Adrenal gland (tissue), 12 donors: Measurements from ENCODE around the gene NKAIN2. TPM values are rescaled to one million over a fixed set of nuclear protein-coding genes. Genes with fewer than 3 reads are reported as not detected.

Source experiments
- DNase-seq, 7 donors: peaks; one replicate each; pipeline ENCODE4 v3.0.0-alpha.2; 2019 to 2020
- H3K27ac ChIP-seq, 5 donors: fragments of 200-600 bp; sonication (generic) in 4 of 5; 1 replicate in 3 of 5; 2 replicates in 2 of 5; pipeline versions ENCODE4 v1.5.1 to v1.8.0; 2016 to 2020; ENCODE audit warnings: mild to moderate bottlenecking in 1 of 5
- H3K27me3 ChIP-seq: fragments of 200-600 bp; 2 replicates; pipeline ENCODE4 v1.8.0; 2021
- H3K36me3 ChIP-seq, 2 donors: fragments of 200-600 bp; replicated peaks in 1 of 2; 1 replicate in 1 of 2; 2 replicates in 1 of 2; pipeline versions ENCODE4 v1.5.1 to v1.8.0; 2018 to 2022
- H3K4me1 ChIP-seq, 2 donors: fragments of 200-600 bp; replicated peaks in 1 of 2; 1 replicate in 1 of 2; 2 replicates in 1 of 2; pipeline versions ENCODE4 v1.5.1 to v1.8.0; 2018 to 2021
- H3K4me3 ChIP-seq, 4 donors: fragments of 200-600 bp; sonication (generic) in 3 of 4; one replicate each; pipeline ENCODE4 v1.5.1; 2016 to 2018
- H3K9me3 ChIP-seq, 3 donors: fragments of 200-600 bp; sonication (generic) in 1 of 3; replicated peaks in 1 of 3; 1 replicate in 2 of 3; 2 replicates in 1 of 3; pipeline versions ENCODE4 v1.5.1 to v1.8.0; 2016 to 2021
- CTCF ChIP-seq, 6 experiments: fragments of 450-650 bp in 4 of 6; fragments of 200-600 bp in 2 of 6; sonication (generic) in 1 of 6; IDR thresholded peaks; 1 replicate in 5 of 6; 2 replicates in 1 of 6; pipeline versions ENCODE4 v1.5.1 to v1.8.0; 2016 to 2021; ENCODE audit warnings: antibody characterized with exemption in 6 of 6, mild to moderate bottlenecking in 2 of 6, moderate library complexity in 1 of 6
- POLR2A ChIP-seq, 2 donors: fragments of 450-650 bp; IDR thresholded peaks; one replicate each; pipeline ENCODE4 v1.6.1; 2017; ENCODE audit warnings: antibody characterized with exemption in 2 of 2, mild to moderate bottlenecking in 2 of 2, moderate library complexity in 1 of 2
- WGBS, 4 donors: extraction: QIAGEN DNeasy Blood & Tissue Kit in 2 of 4; methylation state at CpG; one replicate each; pipeline versions ENCODE4 v1.1.5 to v1.1.7; 2013 to 2017; 5-methylcytosine and 5-hydroxymethylcytosine counted together
- intact Hi-C, 2 donors: fragments of 100-400 bp; cut with DNase I; formaldehyde crosslinking; loops; one replicate each; pipeline versions ENCODE4 v1.14.1 to v1.15.0; 2022 to 2023
- polyA plus RNA-seq, 3 donors: library from polyadenylated mRNA; stranded (reverse); fragments of 200-250 nt in 2 of 3; fragments of 350-450 nt in 1 of 3; fragmentation: Illumina TruSeq in 1 of 3; extraction: RNeasy Lipid Tissue Mini Kit (QIAGEN cat#74804) in 1 of 3; gene quantifications; one replicate each; pipeline ENCODE4 v1.2.3, GENCODE V29; 2013 to 2014
- total RNA-seq, 9 donors: library from RNA; depleted of rRNA in 4 of 9; stranded (reverse); fragments of >200 nt in 4 of 9; fragments of 120-200 nt in 1 of 9; fragmentation: NEBNext Ultra II Directional in 1 of 9; extraction: Animal tissue kit (Norgen Biotek cat#: 25700) in 1 of 9; gene quantifications; one replicate each; pipeline versions ENCODE4 v1.1.0 to v1.2.4, GENCODE V29; 2013 to 2023
- donor health status: healthy with polysubstance abuse.
- donor health status: Bipolar disorder and iron deficiency.
- donor health status: DM: yes; HTN: yes; CAD: no.
- donor health status: DM: no; HTN: no; CAD: no.
- donor health status: DM: no; HTN: no; CAD: no.
- donor health status: DM: yes; HTN: yes; CAD: no.

NKAIN2 gene
- total and polyA plus RNA-seq, 12 donors: under 0.01 to 0.61 (median 0.23) TPM; not detected in 3

- Histone ChIP-seq H3K27me3 (no peaks in the 10 kb centered on the region), H3K27ac (no peak overlapping the region), H3K4me1 (no peaks in the 10 kb centered on the region), H3K36me3 (no peaks in the 10 kb centered on the region), H3K4me3 (no peak overlapping the region), H3K9me3 (no peaks in the 10 kb centered on the region)
- intact Hi-C loops: no loop called here
- TF ChIP-seq POLR2A (IDR thresholded peaks at IDR 0.05): no peak
- TF ChIP-seq CTCF (IDR thresholded peaks at IDR 0.05): no peak
- DNase-seq: no peak
- 66 to 85% (median 74%) methylated on average over 2 of the region's 2 CpGs for WGBS, 4 donors
These were observed 692.1 kb downstream of the NKAIN2 start for GRCh38 chr6:124495665-124496190.

DNA sequence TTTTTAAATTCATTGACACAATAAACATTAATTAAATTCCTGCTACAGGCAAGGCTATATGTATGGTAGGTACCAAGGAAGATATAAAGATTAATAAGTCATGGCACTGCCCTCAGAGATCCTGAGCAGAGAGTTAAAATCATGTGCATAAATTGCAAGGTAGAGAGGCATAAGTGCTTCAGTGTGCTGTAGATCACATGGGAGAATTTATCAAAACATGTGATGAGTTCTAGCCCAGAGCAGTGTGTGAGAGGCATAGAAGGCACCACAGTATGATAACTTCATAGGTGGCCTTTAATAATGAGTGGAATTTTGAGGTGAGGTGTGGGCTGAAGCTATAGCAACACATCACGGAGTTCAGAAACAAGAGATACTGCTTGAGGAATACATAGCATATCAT, 692.7 kb downstream of the NKAIN2 start:
- no peak for DNase-seq
- TF ChIP-seq POLR2A (IDR thresholded peaks at IDR 0.05): no peak
- no peak for TF ChIP-seq CTCF (IDR thresholded peaks at IDR 0.05)
- no peak overlapping the region for H3K4me3 ChIP-seq
- H3K36me3 ChIP-seq: no peaks in the 10 kb centered on the region
- H3K27me3 ChIP-seq: no peaks in the 10 kb centered on the region
- H3K9me3 ChIP-seq: no peaks in the 10 kb centered on the region
- intact Hi-C loops: no loop called here
- WGBS, 4 donors: 76 to 89% (median 80%) methylated on average over 1 of the region's 1 CpG
- H3K4me1 ChIP-seq: no peaks in the 10 kb centered on the region
- no peak overlapping the region for H3K27ac ChIP-seq

GRCh38 chr6:124512431-124512830, 708.8 kb downstream of the NKAIN2 start:
- no peak for DNase-seq
- H3K27ac ChIP-seq: no peak overlapping the region
- no peaks in the 10 kb centered on the region for H3K36me3 ChIP-seq
- no peaks in the 10 kb centered on the region for H3K27me3 ChIP-seq
- WGBS, 4 donors: 63 to 68% (median 67%) methylated on average over 2 of the region's 2 CpGs
- intact Hi-C loops: no loop called here
- H3K4me3 ChIP-seq: no peak overlapping the region
- no peaks in the 10 kb centered on the region for H3K9me3 ChIP-seq
- TF ChIP-seq CTCF (IDR thresholded peaks at IDR 0.05): no peak
- H3K4me1 ChIP-seq: no peaks in the 10 kb centered on the region

GRCh38 chr6:124517339-124517738, 713.7 kb downstream of the NKAIN2 start:
- H3K4me1 ChIP-seq: no peaks in the 10 kb centered on the region
- 60 to 65% (median 62%) methylated on average over 2 of the region's 2 CpGs for WGBS, 4 donors

More at GRCh38 chr6:124517339-124517738, 713.7 kb downstream of the NKAIN2 start:
- intact Hi-C loops: no loop called here
- Histone ChIP-seq H3K27ac (no peak overlapping the region), H3K4me3 (no peak overlapping the region), H3K9me3 (no peaks in the 10 kb centered on the region), H3K36me3 (no peaks in the 10 kb centered on the region), H3K27me3 (no peaks in the 10 kb centered on the region)
- no peak for TF ChIP-seq CTCF (IDR thresholded peaks at IDR 0.05)
- no peak for TF ChIP-seq POLR2A (IDR thresholded peaks at IDR 0.05)
- DNase-seq: no peak
